LoVo (cell line): ENCODE results near the gene MACROD2.
"Not testable (repeated sequence)": the region's sequence is repeated elsewhere in the genome, so short reads cannot be mapped to it uniquely, and the experiment has no call there.

Experiments used
- DNase-seq: peaks from one replicate; pipeline ENCODE4 v3.0.0-alpha.2; 2016; ENCODE audit warnings: low spot score

MACROD2 gene

GRCh38 chr20:15359056-15359455 lies 1363.7 kb downstream of the MACROD2 start:
- no peak for DNase-seq

DNA sequence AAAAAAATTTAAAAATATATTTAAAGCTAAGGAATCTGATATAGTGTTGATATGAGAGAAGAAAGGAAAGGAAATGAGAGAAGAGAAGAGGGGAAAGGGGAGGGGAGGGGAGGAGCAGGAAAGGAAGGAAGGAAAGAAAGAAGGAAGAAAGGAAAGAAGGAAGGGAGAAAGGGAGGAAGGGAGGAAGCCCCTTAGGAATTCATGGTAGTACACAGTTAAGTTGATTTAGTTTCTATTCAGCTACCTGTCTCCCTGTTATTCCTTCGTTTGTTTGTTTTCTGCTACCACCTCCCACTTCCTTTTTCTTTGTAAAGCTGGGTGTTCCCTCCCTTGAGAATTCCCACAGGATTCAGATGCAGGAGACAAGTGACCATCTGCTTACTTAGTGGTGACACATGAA lies 1367.5 kb downstream of the MACROD2 start:
- no peak for DNase-seq

DNA sequence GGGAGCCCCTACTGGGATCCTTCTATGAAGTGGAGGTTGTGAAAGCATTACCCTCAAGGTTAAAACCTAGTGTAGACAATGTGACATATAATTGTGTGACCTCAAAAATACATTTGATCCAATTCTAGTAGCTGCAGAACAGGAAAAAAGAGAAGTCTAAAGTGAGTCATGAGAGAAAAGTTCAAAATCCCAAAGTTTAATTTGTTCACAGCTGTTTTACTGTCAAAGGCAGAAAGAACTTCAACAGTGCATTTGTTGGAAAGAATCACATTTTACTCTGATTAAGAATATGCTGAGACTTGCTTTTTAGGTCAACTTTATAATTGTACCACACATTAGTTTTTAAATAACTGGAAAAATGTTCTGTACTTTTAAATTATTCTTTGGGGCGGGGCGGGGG lies 1369.5 kb downstream of the MACROD2 start:
- DNase-seq, result no peak

- no peak for DNase-seq
Observed at GRCh38 chr20:15370370-15370769, 1375.1 kb downstream of the MACROD2 start.

GRCh38 chr20:15374682-15375081 lies 1379.4 kb downstream of the MACROD2 start:
- no peak for DNase-seq

DNA sequence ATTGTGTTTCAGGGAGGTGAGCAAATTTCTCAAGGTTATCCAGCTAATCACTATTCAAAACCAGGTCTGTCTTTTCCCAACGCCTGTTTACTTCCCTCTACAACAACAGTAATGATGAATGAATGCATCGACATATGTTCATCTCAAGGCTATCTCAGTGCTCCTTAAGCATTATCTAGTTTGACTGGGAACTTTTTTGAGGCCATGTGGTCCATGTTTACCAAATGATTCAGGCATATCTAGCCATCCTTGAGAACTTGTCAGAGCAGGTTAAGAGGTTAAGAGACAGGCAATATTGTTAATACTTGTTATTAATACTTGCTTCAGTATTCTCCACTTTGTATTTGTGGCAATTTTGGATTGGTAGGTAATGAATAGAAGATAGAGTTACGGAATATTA lies 1380.5 kb downstream of the MACROD2 start:
- DNase-seq, result no peak

GRCh38 chr20:15377603-15378002 lies 1382.3 kb downstream of the MACROD2 start:
- not testable (repeated sequence) for DNase-seq

DNA sequence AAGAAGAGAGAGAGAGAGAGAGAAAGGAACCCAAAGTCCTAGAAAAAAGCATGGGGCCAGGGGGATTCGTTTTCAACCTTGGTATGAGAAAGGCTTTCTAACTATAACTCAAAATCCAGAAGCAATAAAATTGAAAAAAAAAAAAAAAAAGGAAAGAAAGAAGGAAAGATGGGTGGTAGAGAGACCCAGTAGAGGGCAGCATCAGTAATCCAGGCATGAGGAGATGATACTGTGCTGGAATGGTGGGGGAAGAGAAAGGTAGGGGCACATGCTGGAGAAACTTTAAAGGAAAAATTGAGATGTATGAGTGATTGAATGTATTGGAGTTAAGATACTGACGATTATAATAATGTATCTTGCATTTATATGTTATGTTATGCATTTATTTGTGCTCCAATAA lies 1382.8 kb downstream of the MACROD2 start:
- no peak for DNase-seq

- DNase-seq, result no peak
Observed at GRCh38 chr20:15379681-15380296, 1384.5 kb downstream of the MACROD2 start.

DNA sequence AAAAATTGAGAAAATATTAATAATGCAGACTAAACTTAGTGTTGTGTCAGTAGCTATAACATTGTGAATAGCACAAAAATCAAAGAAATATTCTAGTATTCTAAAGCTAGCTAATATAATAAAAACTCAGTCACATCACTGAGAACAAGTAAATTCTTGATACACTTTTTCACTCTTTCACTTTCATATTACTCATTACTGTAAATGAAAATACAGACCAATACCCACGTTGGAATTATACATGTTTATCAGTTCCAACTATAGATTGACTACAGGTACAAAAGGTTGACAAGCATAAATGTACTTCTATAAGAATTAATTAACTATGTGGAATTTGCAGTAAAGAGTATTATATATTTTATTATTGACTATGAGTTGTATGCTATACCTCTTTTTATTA lies 1385.5 kb downstream of the MACROD2 start:
- no peak for DNase-seq

- DNase-seq, result no peak
Observed at GRCh38 chr20:15387228-15387627, 1391.9 kb downstream of the MACROD2 start.

DNA sequence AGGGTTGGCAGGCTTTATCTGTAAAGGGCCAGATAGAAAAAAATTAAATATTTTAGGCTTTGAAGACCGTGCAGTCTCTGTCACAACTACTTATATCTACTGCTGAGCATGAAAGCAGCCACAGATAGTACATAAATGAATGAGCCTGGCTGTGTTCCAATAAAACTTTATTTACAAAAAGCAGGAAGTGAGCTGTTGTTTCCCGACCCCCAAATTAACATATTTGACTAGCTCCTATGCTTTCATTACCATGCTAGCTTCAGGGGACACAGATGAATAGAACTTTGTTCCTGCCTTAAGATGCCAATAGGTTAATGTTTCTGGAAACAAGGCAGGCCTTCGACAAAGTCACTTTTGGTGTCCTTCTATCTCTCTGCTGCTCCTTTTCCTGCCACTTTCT lies 1400.1 kb downstream of the MACROD2 start:
- no peak for DNase-seq

DNA sequence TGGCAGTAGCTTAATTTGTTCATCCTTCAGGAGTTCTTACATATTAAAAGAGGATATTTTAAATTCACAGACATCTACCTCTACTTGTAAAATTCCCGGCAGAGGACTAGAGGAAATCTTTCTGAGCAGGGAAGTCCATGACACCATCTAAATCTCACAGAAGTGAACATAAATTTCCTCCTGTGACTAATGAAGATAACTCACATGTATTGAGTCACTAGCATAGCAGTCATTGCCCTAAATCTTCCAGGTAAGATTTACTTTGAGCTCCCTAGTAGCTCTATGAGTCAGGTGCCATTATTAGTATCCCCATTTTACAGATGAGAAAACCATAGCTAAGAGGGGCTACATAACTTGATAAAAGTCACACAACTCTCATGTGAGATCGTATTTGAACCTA lies 1400.7 kb downstream of the MACROD2 start:
- DNase-seq, result no peak

GRCh38 chr20:15396900-15397299 lies 1401.6 kb downstream of the MACROD2 start:
- no peak for DNase-seq

DNA sequence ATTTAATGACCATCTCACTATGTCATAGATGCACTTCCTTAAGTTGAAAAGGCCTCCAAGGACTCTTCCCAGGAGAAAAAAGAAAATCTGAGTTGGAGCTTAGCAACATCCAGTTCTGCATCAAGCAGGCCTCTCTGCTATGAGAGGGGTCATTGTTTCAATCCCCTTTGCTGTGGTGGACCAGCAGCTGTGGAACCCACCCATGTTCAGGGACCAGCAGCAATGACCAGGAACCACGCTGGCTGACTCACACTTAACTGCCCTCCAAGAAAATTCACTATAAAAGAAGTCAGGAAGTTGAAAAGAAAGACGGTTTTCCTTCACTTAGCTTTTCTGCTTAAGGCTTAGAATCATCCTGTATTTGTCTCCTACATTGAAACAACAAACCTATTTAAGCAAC lies 1404.5 kb downstream of the MACROD2 start:
- no peak for DNase-seq

- no peak for DNase-seq
Observed at GRCh38 chr20:15406072-15406471, 1410.8 kb downstream of the MACROD2 start.

- DNase-seq, result no peak
Observed at GRCh38 chr20:15411781-15412180, 1416.5 kb downstream of the MACROD2 start.

DNA sequence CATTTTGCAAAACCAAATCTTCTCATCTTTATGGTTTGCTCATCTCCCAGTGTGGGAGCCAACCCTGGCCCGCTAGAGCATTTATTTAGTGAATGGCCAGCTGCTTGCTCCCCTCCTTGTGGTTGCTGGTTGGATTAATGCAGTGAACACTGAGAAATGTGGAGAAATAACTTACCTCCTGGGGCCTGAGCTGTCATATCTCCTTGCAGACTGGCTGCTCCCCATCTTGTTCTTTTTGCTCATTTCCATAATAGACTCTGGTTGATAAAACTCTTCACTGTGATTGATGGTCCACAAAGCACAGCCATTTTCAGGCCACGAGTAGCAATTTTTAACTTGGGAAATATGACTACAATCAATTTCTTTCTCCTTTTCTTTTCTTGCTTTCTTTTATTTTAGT lies 1420.6 kb downstream of the MACROD2 start:
- no peak for DNase-seq

- DNase-seq, result no peak
Observed at GRCh38 chr20:15419856-15420255, 1424.5 kb downstream of the MACROD2 start.

- no peak for DNase-seq
Observed at GRCh38 chr20:15422966-15423365, 1427.7 kb downstream of the MACROD2 start.

GRCh38 chr20:15439551-15439950 lies 1444.2 kb downstream of the MACROD2 start:
- no peak for DNase-seq

GRCh38 chr20:15440049-15440820 lies 1444.9 kb downstream of the MACROD2 start:
- no peak for DNase-seq

GRCh38 chr20:15445056-15445840 lies 1449.9 kb downstream of the MACROD2 start:
- no peak for DNase-seq
